CD4-positive, alpha-beta T cell treated with Interleukin-4 for 4 hours (primary cell): ENCODE data around the gene SIL1.
"Not testable (repeated sequence)": the region's sequence is repeated elsewhere in the genome, so short reads cannot be mapped to it uniquely, and the experiment has no call there.

ENCODE experiments used
- DNase-seq: peaks from one replicate; pipeline ENCODE4 v3.0.0-alpha.2; 2020

SIL1 gene

GRCh38 chr5:139197710-139198669 lies at the start of gene SIL1:
Gene SIL1, minus strand, starts transcription at chr5:139198368. Its CDS starts 70,525 bp downstream, at chr5:139127843.
- DNase-seq, result peak; percentile 96

DNA sequence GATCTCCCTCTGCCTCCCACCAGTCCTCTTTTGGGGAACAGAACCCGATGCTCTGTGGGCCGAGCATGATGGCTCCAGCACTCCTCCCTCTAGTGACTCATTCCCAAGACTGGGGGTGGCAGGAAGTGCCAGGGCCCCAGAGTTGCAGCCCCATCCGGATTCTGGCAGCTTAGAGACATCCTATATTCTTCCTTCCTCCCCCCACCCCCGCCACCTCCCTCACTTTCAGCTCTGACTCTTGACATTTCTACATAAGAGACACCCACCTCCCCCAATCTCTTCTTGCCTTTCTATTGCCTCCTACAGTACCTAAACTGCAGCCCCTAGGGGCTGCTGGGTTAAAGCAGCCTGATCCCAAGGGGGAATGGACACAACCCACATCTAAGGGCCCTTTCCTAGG lies 48.2 kb upstream of the SIL1 start:
- DNase-seq, result peak; percentile 8

DNA sequence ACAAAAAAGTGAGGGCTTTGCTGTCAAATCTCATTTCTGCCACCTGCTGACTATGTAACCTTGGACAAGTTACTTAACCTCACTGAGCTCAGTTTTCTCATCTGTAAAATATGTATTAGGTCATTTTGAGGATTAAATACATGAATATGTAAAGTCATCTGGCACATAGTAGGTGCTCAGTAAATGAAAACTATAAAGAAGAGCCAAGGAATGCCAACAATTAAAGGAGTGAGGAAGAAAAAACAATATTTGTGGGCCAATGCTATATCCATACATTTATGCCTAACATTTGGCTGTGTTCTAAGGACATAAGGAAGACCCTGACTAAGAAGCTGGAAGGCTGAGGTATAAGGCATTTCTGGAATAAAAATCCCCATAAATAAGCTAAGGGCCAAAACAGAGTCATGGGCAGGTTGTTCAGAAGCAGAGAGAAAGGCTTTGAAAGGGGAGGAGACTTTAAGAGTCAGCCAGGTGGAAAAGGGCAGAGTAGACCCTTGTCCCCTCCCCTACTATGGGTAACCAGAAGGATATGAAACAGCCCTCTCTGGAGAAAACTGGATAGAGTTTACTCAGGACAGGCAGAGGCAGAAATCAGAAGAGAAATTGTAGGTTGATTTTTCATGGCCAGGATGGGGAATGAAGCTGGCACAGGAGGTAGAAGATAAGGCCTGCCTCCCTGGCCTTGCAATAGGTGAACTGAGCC lies 47.6 kb upstream of the SIL1 start:
- no peak for DNase-seq

DNA sequence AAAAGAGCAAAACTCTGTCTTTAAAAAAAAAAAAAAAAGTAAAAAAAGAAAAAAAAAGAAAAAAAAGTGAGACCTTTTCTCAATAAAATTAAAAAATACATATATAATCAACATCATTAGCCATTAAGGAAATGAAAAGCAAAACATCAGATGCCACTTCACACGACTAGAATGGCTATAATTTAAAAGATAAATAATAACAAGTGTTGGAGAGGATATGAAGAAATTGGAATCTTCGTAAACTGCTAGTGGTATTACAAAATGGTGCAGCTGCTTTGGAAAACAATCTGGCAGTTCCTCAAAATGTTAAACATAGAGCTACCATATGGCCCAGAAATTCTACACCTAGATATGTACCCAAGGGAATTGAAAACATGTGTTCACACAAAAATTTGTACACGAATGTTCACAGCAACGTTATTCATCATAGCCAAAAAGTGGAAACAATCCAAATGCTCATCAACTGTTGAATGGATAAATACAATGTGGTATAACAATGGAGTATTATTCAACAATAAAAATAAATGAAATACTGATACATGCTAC lies 45.3 kb upstream of the SIL1 start:
- DNase-seq, result no peak

DNA sequence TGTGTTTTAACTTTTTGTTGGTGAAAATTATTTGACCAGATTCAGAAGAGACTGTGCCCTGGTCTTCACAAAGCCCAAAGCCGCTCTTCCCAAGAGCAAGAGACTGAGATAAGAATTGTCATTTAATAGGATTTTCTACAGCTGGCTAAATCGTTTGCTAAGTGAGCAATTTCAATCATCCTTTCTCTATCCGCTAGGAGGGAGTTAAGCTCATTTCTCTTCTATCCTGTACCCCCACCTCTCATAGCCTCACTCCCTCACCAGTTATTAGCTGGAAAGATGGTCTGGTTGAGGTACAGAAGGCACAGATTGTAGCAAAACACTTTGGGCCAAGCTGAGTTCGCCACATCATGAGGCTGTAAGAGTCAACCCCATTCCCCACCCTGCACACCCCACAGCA lies 43.0 kb upstream of the SIL1 start:
- DNase-seq, result no peak

DNA sequence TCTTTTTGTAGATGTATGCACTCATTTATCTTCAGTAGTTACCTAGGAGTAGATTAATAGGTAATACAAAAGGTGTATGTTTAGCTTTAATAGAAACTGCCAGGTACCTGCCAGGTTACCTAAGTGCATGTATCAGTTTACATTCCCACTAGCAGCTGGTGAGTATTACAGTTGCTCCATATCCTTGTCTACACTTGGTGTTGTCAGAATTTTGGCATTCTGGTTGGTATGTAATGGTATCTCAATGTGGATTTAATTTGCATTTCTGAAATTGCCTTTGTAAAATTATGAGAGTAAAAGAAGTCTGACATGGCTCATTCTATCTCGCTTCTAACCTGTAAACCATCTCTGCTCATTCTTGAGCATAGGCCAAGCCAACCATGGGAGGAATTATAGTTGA lies 38.3 kb upstream of the SIL1 start:
- no peak for DNase-seq

- no peak for DNase-seq
These were observed 34.1 kb upstream of the SIL1 start for GRCh38 chr5:139232147-139232724.

DNA sequence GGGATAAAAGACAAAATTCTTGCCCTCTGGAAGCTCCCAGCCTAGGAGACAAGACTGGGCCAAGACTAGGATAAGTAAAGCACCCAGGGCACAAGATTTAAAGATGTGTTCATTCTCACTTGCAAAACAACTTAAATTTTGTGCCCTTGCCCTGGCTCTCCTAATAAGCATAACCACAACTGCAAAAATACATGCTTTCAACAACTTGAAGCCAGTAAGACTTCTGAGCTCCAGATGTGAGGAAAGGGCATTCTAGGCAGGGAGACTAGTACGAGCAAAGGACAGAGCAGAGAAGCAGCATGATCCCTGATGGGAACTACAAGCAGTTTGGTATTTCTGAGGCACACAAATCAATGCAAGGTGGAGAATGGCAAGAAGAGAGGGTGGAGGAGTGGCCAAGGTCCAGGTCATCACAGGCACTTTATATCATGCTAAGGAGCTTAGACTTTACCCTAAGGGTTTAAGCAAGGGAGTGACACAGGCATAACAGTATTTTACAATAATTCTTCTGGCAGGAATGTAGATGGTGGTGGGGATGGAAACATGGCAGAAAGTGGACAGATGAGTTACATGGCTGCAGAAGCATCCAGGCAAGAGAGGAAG lies 30.1 kb upstream of the SIL1 start:
- DNase-seq, result no peak

DNA sequence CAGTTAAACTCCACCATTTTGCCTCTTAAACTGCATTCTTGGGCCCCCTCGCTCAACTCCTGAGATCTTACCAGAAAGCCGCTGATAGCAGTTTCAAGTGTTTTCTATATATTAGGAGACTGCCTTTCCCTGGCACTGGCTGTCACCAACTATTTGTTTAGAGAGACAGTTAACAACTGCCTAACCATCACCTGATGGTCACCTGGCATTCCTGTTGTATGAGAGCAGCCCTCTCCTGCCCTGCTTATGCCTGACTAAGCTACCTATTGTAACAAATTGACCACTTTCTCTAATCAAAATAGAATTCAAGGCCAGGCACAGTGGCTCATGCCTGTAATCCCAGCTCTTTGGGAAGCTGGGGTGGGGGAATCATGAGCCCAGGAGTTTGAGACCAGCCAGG lies 28.0 kb upstream of the SIL1 start:
- no peak for DNase-seq

GRCh38 chr5:139223481-139223880 lies 25.3 kb upstream of the SIL1 start:
- DNase-seq, result no peak

DNA sequence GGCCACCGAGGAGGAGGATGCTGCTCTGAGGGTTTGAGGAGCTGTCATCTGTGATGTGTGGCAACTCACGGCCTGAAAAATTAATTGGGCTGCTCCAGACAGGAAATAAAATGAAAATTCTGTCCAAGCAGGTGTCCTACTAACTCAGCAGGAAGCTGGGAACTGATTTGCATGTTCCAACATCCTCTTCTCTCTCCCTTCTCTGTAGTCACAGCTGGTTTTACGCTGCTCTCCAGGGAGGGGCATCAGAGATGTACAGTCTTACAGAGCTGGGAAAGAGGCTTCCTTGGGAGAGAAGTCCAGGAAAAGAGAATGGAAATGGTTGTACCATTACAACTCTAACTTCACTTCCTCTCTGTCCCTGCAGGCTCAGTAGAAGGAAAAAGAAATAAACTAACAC lies 24.2 kb upstream of the SIL1 start:
- DNase-seq, result no peak

DNA sequence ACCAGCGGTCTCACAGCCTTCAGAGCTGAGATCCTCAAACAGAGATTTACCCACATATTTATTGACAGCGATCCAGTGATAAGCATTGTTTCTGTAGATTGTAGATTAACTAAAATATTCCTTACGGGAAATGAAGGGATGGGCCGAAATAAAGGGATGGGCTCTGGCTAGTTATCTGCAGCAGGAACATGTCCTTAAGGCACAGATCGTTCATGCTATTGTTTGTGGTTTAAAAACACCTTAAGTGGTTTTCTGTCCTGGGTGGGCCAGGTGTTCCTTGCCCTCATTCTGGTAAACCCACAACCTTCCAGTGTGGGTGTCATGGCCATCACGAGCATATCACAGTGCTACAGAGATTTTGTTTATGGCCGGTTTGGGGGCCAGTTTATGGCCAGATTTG lies 19.9 kb upstream of the SIL1 start:
- DNase-seq, result not testable (repeated sequence)

GRCh38 chr5:139215107-139215975 lies 17.2 kb upstream of the SIL1 start:
- DNase-seq, result no peak

GRCh38 chr5:139214646-139215045 lies 16.5 kb upstream of the SIL1 start:
- DNase-seq, result no peak

GRCh38 chr5:139212906-139213305 lies 14.7 kb upstream of the SIL1 start:
- DNase-seq, result no peak

DNA sequence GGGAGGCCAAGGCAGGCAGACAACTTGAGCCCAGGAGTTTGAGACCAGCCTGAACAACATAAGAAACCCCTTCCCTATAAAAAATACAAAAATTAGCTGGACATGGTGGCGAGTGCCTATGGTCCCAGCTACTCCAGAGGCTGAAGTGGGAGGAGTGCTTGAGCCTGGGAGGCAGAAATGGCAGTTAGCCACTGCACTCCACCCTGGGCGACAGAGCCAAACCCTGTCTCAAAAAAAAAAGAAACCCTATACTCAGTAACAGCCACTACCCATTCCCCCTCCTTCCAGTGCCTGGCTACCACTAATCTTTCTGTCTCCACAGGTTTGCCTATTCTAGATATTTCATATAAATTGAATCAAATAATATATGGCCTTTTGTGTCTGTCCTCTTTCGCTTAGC lies 14.3 kb upstream of the SIL1 start:
- no peak for DNase-seq

- no peak for DNase-seq
These were observed 12.4 kb upstream of the SIL1 start for GRCh38 chr5:139210585-139210984.

GRCh38 chr5:139207297-139208000 lies 9.3 kb upstream of the SIL1 start:
- DNase-seq, result no peak

- DNase-seq, result no peak
These were observed 7.4 kb upstream of the SIL1 start for GRCh38 chr5:139205586-139205985.

DNA sequence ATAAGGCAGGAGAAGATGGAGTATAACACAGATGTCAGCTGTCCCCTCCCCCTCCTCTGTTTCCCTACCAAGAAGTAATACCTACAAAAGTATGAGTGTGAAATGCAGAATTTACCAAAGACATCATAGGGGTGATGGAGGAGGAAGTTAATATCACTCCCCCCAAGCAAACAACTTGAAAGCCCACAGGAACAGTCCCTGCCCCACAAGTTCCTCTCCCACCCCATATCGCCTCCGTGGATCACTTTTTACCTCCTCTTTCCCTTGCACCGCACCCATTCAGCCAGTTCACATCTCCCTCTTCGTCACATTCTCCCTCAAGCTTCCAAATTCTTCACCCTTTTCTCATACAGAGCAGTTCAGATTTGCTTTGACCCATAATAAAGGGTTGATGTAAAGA lies 7.0 kb upstream of the SIL1 start:
- DNase-seq, result no peak

DNA sequence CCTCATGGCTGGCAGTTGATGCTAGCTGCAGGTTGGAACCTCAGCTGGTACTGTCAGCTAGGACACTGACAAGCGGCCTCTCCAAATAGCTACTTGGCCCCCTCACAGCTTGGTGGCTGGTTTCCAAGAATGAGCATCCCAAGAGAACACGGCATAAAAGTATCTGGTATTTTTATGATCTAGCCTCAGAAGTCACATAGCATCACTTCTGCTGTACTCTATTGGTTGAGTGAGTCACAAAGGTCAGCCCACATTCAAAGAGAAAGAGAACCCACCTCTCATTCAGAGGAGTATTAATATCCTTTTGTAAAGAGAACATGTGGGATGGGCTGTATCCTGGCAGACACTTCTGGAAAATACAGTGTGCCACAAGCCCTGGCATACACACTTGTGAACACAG lies 6.0 kb upstream of the SIL1 start:
- DNase-seq, result no peak
